Measurements from ENCODE around the gene RSPO3. TPM values are rescaled to one million over a fixed set of nuclear protein-coding genes. Genes with fewer than 3 reads are reported as not detected.
"Not testable (repeated sequence)": the region's sequence is repeated elsewhere in the genome, so short reads cannot be mapped to it uniquely, and the experiment has no call there.

Gene RSPO3
- total RNA-seq, 1 experiment from 2014 or later: 0.11 TPM

DNA sequence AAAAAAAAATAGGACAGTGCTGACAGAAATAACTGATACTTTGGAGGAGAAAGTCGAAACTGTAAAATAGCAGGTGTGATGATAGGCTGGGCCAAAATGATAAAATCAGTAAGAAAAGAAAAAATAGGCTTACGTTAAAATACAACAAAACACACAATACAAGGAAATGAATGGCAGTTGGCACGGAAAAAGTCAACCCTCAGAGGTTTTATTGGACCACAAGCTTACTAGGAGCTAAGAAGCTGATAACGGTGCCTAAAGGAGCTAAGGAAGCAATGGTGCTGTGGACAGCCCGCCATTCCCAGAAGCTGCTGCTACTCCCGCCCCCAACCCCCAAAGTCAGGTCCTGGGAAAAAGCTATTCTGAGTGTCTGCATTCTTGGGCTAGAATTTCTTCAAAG lies 92.3 kb downstream of the RSPO3 start:
- no peak for TF ChIP-seq CTCF (IDR thresholded peaks at IDR 0.05; ENCODE audit: insufficient read depth in 1 of 2, low read depth in 1 of 2, low read length in 1 of 2, severe bottlenecking in 1 of 2, unreplicated experiment in 1 of 2)
- H3K36me3 ChIP-seq (ENCODE audit: control insufficient read depth, insufficient read depth, low read length): no peaks in the 10 kb centered on the region
- H3K27me3 ChIP-seq (replicated peaks; ENCODE audit: control insufficient read depth, insufficient read depth, low read length): no peaks in the 10 kb centered on the region
- Mint-ChIP-seq H3K36me3 (ENCODE audit: insufficient read depth, unreplicated experiment) (no peaks in the 10 kb centered on the region), H3K4me1 (ENCODE audit: low read depth, unreplicated experiment) (no peaks in the 10 kb centered on the region), H3K4me3 (ENCODE audit: unreplicated experiment) (no peak overlapping the region), H3K9me3 (ENCODE audit: unreplicated experiment) (no peaks in the 10 kb centered on the region), H3K27me3 (ENCODE audit: insufficient read depth, unreplicated experiment) (peaks cover 10% of the 10 kb centered on the region), H3K27ac (ENCODE audit: unreplicated experiment) (no peak overlapping the region)
- H3K4me3 ChIP-seq (ENCODE audit: low read depth, low read length): no peak overlapping the region
- H3K4me1 ChIP-seq: 0 out of 2 replicates have a peak, but pooled peaks cover 1% of the 10 kb centered on the region
- POLR2A ChIA-PET: no interaction called here
- intact Hi-C loops (cut with micrococcal nuclease; ENCODE audit: unreplicated experiment): no loop called here
- no TSS peak for BruUV-seq (replicated peaks)
- H3K9me3 ChIP-seq: no peaks in the 10 kb centered on the region
- CTCF ChIA-PET: no interaction called here
- DNase-seq: no peak

DNA sequence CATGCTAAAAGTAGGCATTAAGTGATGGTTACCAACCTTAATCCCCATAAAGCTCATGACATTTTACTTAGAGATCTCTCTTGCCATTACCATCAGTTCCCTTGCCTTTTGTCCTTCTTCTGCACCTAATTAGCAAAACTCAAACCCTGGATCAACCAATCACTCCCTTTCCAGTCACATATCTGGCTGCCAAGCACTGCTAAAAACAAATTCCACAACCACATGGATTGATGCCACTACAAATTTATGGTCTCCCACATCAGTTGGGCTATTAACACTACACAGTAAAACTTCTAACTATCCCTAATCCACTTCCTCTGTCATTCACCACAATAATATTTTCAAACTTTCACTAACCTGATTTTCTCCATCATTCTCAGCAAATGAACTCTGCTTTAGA lies 93.9 kb downstream of the RSPO3 start:
- no peaks in the 10 kb centered on the region for H3K9me3 ChIP-seq
- no peaks in the 10 kb centered on the region for H3K27me3 ChIP-seq (replicated peaks; ENCODE audit: control insufficient read depth, insufficient read depth, low read length)
- Mint-ChIP-seq H3K27ac (ENCODE audit: unreplicated experiment) (no peak overlapping the region), H3K4me1 (ENCODE audit: low read depth, unreplicated experiment) (no peaks in the 10 kb centered on the region), H3K36me3 (ENCODE audit: insufficient read depth, unreplicated experiment) (no peaks in the 10 kb centered on the region), H3K4me3 (ENCODE audit: unreplicated experiment) (no peak overlapping the region), H3K9me3 (ENCODE audit: unreplicated experiment) (no peaks in the 10 kb centered on the region), H3K27me3 (ENCODE audit: insufficient read depth, unreplicated experiment) (peaks cover 9% of the 10 kb centered on the region)
- no peak for TF ChIP-seq CTCF (IDR thresholded peaks at IDR 0.05; ENCODE audit: insufficient read depth in 1 of 2, low read depth in 1 of 2, low read length in 1 of 2, severe bottlenecking in 1 of 2, unreplicated experiment in 1 of 2)
- DNase-seq: no peak
- intact Hi-C loops (cut with micrococcal nuclease; ENCODE audit: unreplicated experiment): no loop called here
- ChIA-PET POLR2A (no interaction called here), CTCF (no interaction called here)
- BruUV-seq (replicated peaks): no TSS peak
- no peak overlapping the region for H3K4me3 ChIP-seq (ENCODE audit: low read depth, low read length)
- 0 out of 2 replicates have a peak, but pooled peaks cover 7% of the 10 kb centered on the region for H3K4me1 ChIP-seq
- H3K36me3 ChIP-seq (ENCODE audit: control insufficient read depth, insufficient read depth, low read length): no peaks in the 10 kb centered on the region

- H3K27ac Mint-ChIP-seq (ENCODE audit: unreplicated experiment); H3K27me3 Mint-ChIP-seq (ENCODE audit: insufficient read depth, unreplicated experiment); H3K9me3 Mint-ChIP-seq (ENCODE audit: unreplicated experiment); BruUV-seq (replicated peaks); CTCF ChIA-PET; H3K27me3 ChIP-seq (replicated peaks; ENCODE audit: control insufficient read depth, insufficient read depth, low read length); POLR2A ChIA-PET; H3K36me3 Mint-ChIP-seq (ENCODE audit: insufficient read depth, unreplicated experiment); intact Hi-C loops (cut with micrococcal nuclease; ENCODE audit: unreplicated experiment); H3K9me3 ChIP-seq; DNase-seq; H3K4me1 Mint-ChIP-seq (ENCODE audit: low read depth, unreplicated experiment); H3K4me3 Mint-ChIP-seq (ENCODE audit: unreplicated experiment); H3K36me3 ChIP-seq (ENCODE audit: control insufficient read depth, insufficient read depth, low read length); H3K4me3 ChIP-seq (ENCODE audit: low read depth, low read length); H3K4me1 ChIP-seq: not testable (repeated sequence)
Observed at GRCh38 chr6:127214032-127214431, 95.6 kb downstream of the RSPO3 start.

DNA sequence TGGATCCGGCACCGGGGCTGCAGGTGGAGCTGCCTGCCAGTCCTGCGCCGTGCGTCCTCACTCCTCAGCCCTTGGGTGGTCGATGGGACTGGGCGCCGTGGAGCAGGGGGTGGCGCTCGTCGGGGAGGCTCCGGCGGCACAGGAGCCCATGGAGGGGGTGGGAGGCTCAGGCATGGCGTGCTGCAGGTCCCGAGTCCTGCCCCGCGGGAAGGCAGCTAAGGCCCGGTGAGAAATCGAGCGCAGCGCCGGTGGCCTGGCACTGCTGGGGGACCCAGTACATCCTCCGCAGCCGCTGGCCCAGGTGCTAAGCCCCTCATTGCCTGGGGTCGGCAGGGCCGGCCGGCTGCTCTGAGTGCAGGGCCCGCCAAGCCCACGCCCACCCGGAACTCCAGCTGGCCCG lies 96.1 kb downstream of the RSPO3 start:
- POLR2A ChIA-PET: not testable (repeated sequence)

More for the DNA sequence above, 96.1 kb downstream of the RSPO3 start:
- BruUV-seq (replicated peaks); H3K9me3 Mint-ChIP-seq (ENCODE audit: unreplicated experiment); H3K4me1 ChIP-seq; CTCF ChIA-PET; DNase-seq; H3K27ac Mint-ChIP-seq (ENCODE audit: unreplicated experiment); H3K4me3 ChIP-seq (ENCODE audit: low read depth, low read length); H3K27me3 ChIP-seq (replicated peaks; ENCODE audit: control insufficient read depth, insufficient read depth, low read length); H3K4me1 Mint-ChIP-seq (ENCODE audit: low read depth, unreplicated experiment); intact Hi-C loops (cut with micrococcal nuclease; ENCODE audit: unreplicated experiment); H3K36me3 Mint-ChIP-seq (ENCODE audit: insufficient read depth, unreplicated experiment); H3K36me3 ChIP-seq (ENCODE audit: control insufficient read depth, insufficient read depth, low read length); H3K4me3 Mint-ChIP-seq (ENCODE audit: unreplicated experiment); H3K9me3 ChIP-seq; H3K27me3 Mint-ChIP-seq (ENCODE audit: insufficient read depth, unreplicated experiment): not testable (repeated sequence)
